Stimulated activated CD4-positive, alpha-beta T cell treated with anti-CD3 and anti-CD28 coated beads, TNF-alpha, amount 100 ng/mL, for 1 hour (primary cell): Measurements from ENCODE around the gene WRNIP1.
A peak's percentile ranks its signal among the peaks of the same experiment; 100 is the strongest.
"Not testable (repeated sequence)": the region's sequence is repeated elsewhere in the genome, so short reads cannot be mapped to it uniquely, and the experiment has no call there.

Experiments
- DNase-seq, 3 donors: peaks; one replicate each; pipeline ENCODE4 v3.0.0-alpha.2; 2020; ENCODE audit warnings: low read depth in 3 of 3, low spot score in 1 of 3

The WRNIP1 gene

GRCh38 chr6:2760882-2761842, 4.0 kb upstream of the WRNIP1 start:
- no peak for DNase-seq

GRCh38 chr6:2762868-2763267, 2.3 kb upstream of the WRNIP1 start:
- DNase-seq: not testable (repeated sequence)

DNA sequence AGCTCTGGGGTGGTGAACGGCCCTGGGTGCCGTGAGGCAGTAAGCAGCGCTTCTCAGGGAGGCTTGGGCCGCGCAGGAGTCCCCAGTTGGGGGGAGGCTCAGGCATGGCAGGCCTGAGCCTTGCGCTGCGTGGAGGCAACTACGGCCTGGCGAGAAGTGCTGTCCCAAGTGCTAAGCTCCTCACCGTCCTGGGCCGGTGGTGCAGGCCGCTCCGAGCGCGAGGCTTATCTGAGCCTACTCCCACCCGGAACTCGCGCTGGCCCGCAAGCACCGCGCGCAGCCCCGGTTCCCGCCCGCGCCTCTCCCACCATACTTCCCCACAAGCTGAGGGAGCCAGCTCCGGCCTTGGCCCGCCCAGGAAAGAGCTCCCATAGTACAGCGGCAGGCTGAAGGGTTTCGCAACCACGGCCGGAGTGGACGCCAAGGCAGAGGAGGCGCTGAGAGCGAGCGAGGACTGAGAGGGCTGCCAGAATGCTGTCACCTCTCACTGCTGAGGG, 1.8 kb upstream of the WRNIP1 start:
- no peak for DNase-seq

DNA sequence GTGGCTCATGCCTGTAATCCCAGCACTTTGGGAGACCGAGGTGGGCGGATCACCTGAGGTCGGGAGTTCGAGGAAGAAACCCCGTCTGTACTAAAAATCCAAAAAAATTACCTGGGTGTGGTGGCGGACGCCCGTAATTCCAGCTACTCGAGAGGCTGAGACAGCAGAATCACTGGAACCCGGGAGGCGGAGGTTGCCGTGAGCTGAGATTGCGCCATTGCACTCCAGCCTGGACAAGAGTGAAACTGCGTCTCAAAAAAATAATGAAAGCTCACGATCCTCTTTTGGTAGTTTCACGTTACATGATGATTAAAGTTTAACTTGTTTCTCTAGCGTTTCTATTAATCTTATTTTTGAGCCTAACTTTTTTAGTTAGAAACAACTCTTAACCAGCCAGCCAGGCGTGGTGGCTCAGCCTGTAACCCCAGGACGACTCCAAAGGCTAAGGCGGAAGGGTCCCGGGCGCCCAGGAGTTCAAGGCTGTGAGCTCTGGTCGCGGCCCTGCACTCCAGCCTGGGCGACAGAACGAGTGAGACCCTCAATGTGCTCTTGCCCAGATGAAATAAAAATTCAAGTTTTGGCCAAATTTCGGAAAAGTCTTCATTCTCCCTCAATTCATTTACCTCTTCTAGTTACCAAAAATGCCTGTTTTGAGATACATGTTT, 1.2 kb upstream of the WRNIP1 start:
- DNase-seq: no peak

- peak in 2 of 3 donors; percentile 22 to 39 for DNase-seq
These were observed 505 bp upstream of the WRNIP1 start for GRCh38 chr6:2764610-2765165.

DNA sequence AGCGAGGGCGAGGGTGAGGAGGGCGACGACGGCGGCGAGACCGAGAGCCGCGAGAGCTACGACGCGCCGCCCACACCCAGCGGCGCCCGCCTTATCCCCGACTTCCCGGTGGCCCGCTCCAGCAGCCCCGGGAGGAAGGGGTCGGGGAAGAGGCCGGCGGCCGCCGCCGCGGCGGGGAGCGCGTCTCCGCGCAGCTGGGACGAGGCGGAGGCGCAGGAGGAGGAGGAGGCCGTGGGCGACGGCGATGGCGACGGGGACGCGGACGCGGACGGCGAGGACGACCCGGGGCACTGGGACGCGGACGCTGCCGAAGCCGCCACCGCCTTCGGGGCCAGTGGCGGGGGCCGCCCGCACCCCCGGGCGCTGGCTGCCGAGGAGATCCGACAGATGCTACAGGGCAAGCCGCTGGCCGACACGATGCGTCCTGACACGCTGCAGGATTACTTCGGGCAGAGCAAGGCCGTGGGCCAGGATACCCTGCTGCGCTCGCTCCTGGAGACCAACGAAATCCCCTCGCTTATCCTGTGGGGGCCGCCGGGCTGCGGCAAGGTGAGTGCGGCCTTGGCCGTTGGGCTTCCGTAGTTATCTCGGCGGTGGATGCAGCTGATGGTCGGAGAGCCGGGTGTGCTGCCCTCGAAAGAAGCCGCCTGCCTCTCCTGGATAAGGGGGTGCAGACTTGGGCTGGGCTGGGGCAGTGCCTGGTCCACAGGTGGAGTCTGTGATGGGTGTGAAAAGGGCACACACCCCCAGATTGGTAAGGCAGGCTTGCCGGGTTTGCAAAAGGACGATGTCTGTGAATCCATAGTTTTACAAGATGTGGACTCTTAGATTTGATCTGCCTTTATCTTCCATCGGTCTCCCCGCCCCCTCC, 938 bp downstream of the WRNIP1 start:
- DNase-seq: peak in 2 of 3 donors; percentile 12 to 32

DNA sequence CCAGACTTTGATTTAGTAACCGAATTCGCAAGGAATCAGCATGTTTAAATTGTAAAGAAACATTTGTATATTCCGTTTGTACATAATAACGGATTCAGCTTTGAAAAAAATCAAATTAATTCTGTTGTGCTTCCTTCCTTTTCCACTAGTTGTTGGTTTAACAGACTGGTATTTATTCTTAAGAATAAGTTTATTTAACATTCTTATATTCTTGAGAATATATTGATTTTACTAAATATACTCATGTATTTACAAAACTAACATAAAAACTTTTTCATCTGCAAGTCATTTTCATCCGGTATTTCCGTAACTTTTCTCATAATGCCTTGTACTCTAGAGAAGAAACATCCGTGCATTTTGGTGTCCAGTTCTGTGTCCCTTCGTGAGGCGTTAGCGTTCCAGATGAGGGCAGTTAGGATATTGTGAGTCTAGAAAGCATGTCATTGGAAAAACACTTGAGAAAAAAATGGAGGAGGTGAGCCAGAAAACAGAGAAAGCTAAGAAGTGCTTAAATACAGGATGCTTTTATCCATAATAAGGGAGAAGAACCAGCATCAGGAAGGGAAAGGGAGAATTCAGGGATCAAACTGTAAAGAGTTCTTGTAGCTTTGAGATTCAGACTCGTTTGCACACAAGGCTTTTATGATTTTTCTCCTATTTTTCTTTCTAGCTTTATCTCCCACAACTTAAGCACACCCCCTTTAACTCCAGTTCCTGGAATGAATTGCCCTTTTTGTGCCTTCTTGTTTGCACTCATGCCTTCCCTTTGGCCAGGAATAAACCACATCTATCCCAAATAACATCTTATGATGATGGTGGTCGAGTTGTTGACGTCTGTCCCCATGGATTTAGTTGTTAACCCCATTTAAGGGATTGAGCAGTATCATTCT, 1.8 kb downstream of the WRNIP1 start:
- no peak for DNase-seq

DNA sequence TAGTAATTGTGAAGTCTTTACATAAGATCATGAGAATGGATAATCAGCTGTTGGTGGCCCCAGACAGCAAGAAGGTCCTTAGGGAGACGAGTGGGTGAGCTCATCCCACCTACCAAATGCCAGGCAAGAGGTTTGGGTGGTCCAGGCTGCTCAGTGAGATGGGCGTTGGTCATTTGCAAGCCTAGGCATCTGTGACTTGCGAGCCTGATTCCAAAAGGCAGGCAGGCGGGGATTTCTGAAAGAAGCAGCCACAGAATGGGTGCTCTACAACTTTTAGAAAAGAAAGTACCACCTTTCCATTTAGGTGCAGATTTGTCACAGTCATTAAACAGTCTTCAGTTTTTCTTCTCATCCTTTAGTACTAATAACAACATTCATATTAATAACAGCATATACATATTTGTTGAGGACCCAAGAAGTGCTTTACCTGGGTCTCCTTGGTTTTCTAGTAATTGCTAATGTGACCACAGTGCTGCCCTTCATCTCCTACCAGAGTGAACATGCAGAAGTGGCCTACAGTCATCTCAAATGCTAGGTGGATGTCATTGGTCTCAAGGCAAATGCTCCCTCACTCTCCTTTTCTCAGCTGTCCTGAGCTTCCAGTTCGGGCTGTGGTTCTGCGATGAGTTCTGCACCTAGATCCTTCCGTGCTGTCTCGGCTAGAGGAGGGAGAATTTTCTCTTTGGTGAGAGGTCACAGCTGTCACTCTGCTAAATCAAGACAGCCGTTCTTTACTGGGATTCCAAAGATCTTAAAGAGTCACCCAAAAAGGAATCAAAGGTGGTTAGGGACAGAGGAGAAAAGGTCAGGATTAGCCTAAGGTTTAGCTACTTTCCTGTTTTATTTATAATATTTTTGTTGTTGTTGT, 2.7 kb downstream of the WRNIP1 start:
- DNase-seq: no peak

DNA sequence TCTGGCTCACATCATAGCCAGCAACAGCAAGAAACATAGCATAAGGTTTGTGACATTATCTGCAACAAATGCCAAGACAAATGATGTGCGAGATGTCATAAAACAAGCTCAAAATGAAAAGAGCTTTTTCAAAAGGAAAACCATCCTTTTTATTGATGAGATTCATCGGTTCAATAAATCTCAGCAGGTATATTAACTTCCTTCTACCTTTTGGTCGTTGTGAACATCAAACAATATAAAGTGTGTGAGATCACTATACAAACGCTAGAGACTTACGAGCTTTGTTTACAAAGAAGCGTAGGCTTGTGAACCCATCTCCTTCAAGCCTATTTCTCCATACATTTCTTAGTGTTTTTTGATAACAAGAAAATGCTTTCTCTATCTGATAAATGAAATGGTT, 3.5 kb downstream of the WRNIP1 start:
- no peak for DNase-seq

DNA sequence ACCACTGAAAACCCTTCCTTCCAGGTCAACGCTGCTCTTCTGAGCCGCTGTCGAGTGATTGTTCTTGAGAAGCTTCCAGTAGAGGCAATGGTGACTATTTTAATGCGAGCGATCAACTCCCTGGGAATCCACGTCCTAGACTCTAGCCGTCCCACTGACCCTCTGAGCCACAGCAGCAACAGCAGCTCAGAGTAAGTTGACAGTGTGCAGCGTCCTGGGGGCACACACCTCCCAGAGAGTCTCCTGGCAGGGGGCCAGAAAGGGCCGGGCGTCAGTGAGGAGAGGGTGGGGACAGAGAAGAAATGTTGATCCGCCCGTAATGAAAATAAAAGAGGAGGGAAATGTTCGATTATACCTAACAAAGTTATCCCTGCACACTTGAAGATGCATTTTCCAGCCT, 5.0 kb downstream of the WRNIP1 start:
- DNase-seq: no peak

DNA sequence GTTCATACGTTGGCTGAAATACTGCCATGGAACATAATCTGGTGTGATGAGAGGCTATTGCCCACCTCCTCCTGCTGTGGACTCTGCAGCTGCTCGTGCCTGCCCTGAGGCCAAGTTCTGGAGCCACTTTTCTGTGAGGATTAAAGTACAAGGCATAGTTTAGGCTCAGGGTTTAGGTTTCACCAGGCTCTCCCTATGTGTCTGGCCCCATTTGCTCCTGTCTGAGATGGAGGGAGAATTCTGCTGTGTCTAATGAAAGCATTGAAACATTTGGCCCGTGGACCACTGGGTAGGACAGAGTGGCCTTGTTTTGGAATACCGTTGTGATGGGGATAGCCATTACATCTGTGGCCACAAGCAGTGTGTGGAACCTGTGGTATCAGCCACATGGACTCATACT, 5.9 kb downstream of the WRNIP1 start:
- no peak for DNase-seq

DNA sequence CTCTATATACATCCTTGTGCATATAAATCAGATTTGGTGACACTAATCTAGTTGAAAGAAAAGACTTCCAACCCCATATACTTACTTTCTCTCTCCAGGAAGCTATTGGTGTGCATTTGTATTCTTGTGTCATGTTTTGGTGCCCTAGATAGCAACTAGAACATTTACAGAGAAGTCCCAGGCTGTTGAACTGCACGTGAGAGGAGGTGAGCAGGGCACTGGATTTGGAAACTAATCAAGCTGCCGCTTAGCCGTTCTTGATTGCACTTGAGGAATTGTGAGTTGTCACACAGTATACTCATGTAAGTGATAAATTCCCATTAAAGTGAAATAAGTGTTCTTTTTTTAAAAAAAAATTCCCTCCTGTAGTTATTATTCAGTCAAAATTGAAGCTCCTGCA, 7.6 kb downstream of the WRNIP1 start:
- no peak for DNase-seq

DNA sequence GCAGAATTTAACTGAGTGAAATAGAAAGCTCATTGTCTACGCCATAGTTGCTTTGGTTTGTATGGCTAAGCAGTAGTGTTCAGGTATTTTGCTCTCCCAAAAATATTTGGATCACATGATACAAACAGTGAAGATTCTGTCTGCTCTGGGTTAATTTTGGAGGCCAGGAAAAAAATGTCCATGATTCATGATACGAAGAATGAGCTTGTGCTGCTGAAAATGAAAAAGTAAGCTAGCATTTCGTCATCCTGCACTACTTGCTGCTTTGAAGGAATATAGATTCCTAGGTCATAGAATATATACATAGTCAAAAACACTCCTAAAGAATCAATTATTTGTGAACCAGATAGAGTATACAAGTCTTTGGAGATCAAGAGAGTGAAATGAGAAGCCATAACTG, 8.3 kb downstream of the WRNIP1 start:
- no peak for DNase-seq

DNA sequence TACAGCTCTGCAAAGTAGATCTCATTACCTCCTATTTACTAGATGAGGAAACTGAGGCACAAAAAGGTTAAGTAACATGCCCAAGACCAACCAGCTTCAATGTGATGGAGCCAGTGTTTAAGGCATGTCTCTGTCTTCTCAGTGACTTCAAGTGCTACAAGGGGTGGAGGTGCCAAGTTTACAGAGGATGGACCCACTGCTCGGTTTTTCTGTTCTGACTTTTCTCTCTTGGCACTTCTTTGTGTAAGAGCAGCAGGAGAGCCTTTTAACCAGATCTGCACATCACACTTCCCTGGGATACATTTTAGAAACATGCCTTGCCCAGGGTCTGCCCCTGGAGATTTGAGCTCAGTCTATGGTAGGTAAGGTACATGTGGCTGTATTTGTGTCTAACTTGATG, 9.8 kb downstream of the WRNIP1 start:
- no peak for DNase-seq

DNA sequence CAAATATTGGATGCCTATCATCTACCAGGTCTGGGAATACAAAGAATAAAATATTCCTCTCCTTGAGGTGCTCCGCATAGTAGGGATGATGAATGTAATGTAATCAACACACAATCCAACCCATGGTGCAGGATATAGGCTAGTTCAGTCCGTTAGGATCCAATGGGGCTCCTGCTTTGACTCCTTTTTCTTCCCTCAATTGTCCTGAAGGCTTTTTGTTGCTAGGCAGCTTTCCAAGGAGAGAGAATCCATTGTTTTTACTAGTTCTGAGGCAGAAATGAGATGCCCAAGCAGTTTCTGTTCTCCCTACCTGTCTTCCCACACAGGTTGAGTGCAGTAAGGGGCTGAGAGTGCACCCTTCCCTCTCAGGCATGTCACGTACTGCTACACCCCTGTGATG, 12.1 kb downstream of the WRNIP1 start:
- DNase-seq: no peak

DNA sequence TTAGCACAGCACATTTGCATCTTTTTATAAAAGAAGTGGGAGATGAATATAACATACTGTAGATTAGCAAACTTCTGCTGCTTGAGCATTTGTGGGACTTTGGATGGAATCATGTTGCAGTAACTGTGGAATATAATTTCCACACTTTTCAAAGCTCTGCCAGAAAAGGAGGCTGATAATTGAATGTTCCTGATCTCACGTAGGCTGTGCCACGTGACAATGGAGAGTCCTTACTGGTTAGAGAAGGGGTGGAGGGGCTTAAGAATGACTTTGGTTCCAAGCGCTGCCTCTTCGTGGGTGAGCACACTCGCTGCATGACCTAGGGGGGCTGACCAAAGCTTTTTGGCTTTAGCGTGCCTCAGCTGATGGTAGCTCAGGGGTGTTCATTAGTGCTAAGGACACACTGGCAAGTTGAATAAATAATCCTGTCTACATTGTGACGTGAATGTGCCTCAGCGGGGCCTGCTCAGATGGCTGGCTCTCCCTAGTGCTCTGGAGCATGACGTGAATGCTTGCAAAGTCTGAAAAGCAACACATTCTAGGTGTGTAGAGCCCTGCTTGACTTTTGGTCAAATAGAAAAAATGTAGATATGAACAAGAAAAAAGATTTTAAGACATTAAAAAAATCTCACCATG, 15.0 kb downstream of the WRNIP1 start:
- no peak for DNase-seq

DNA sequence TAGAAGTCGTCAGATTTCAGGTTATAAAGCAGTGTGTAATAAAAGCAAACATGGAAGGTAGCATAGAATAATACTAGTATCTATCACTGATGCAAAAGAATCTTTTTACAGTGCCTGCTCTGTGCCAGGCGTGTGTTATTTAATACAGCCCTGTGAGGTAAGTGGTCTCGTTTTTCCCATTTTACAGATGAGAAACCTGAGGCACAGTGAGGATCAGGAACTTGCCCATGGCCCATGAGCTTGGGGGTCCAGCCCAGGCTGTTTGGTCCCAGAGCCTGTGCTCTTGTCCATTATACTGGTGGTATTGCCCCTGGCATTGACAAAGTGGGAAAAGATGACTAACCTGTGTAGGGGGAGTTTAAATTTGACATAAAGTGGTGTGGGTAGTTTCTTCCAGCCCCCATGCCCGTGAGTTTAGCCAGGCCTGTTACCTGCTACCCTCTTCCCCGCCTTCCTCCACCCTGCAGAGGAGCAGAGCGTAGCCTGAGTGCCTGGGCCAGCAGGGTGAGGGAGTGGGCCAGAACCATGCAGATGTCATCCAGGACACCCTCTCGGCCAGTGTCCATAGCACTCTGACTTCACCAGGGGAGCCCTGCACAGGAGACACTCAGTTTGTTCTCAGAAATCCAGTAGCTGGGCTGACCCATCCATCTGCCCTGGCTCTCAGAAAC, 16.6 kb downstream of the WRNIP1 start:
- no peak for DNase-seq

DNA sequence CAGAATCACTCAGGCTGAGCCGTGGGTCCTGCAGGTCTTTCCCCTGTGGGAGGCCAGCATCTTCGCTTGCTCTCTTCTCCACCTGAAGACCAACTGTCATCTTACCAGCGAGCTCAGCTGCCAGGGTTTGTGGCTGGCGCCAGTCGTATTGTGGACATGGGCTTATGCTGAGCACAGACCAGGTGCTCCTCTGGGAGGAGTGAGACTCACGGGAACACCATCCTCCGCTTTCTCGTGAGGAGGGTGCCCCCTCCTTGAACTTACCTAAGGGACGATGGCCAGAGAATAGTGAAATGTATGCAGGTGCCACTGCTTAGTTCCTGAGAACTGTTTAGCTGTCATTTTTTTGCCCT, 17.1 kb downstream of the WRNIP1 start:
- DNase-seq: no peak
